PC-9 (cell line): ENCODE results near the gene TAF4B. TPM values are rescaled to one million over a fixed set of nuclear protein-coding genes. Genes with fewer than 3 reads are reported as not detected.
"Not testable (repeated sequence)": the region's sequence is repeated elsewhere in the genome, so short reads cannot be mapped to it uniquely, and the experiment has no call there.

Experiments
- BruUV-seq: library from RNA; stranded (reverse); fragments of 400-500 nt; replicated peaks from 2 replicates; lab custom pipeline; 2021; lab: Mats Ljungman, UMichigan
- CTCF ChIA-PET: fragments of 300-600 bp; sonication (Branson Sonifier 250); formaldehyde crosslinking; loops from one replicate; lab custom pipeline; 2022; ENCODE audit warnings: antibody characterized with exemption; lab: Charles Lee
- POLR2A ChIA-PET: fragments of 300-600 bp; sonication (Branson Sonifier 250); formaldehyde crosslinking; loops from one replicate; lab custom pipeline; 2022; ENCODE audit warnings: antibody characterized with exemption; ENCODE audit not compliant: unreplicated experiment; lab: Charles Lee
- DNase-seq, 2 experiments: peaks; one replicate each; pipeline versions ENCODE4 v3.0.0 to v3.0.0-alpha.2; 2015 to 2022; ENCODE audit warnings: mixed read lengths in 1 of 2
- H2AFZ ChIP-seq: fragments of 200-600 bp; sonication (generic); 2 replicates; pipeline ENCODE4 v1.8.1; 2017; ENCODE audit warnings: antibody characterized with exemption
- H3F3A ChIP-seq: fragments of 200-600 bp; sonication (generic); 2 replicates; pipeline ENCODE4 v1.8.1; 2017; ENCODE audit warnings: antibody characterized with exemption, mild to moderate bottlenecking, low read depth; ENCODE audit not compliant: insufficient read depth
- H3K27ac ChIP-seq: fragments of 200-600 bp; sonication (generic); 2 replicates; pipeline ENCODE4 v1.6.1; 2016; ENCODE audit warnings: mixed run types
- H3K27me3 ChIP-seq: fragments of 200-600 bp; sonication (generic); 2 replicates; pipeline ENCODE4 v1.6.1; 2016; ENCODE audit warnings: low read depth, mixed run types; ENCODE audit not compliant: insufficient read depth
- H3K36me3 ChIP-seq: fragments of 200-600 bp; sonication (generic); 2 replicates; pipeline ENCODE4 v1.6.1; 2016; ENCODE audit warnings: low read depth, mixed run types
- H3K4me1 ChIP-seq: fragments of 200-600 bp; sonication (generic); replicated peaks from 2 replicates; pipeline ENCODE4 v1.6.1; 2016; ENCODE audit warnings: mixed run types; ENCODE audit not compliant: insufficient read depth
- H3K4me2 ChIP-seq: fragments of 200-600 bp; sonication (generic); 2 replicates; pipeline ENCODE4 v1.6.1; 2017; ENCODE audit warnings: mixed run types
- H3K4me3 ChIP-seq: fragments of 200-600 bp; sonication (generic); 2 replicates; pipeline ENCODE4 v1.6.1; 2016; ENCODE audit warnings: mixed run types
- H3K79me2 ChIP-seq: fragments of 200-600 bp; sonication (generic); 2 replicates; pipeline ENCODE4 v1.6.1; 2017; ENCODE audit warnings: low read depth, mixed run types
- H3K9me2 ChIP-seq: fragments of 200-600 bp; sonication (generic); 2 replicates; pipeline ENCODE4 v1.8.1; 2017; ENCODE audit warnings: mild to moderate bottlenecking; ENCODE audit not compliant: insufficient read depth
- H3K9me3 ChIP-seq: fragments of 200-600 bp; sonication (generic); 2 replicates; pipeline ENCODE4 v1.8.1; 2016; ENCODE audit warnings: low read depth; ENCODE audit not compliant: insufficient read depth
- H4K20me1 ChIP-seq: fragments of 200-600 bp; sonication (generic); 2 replicates; pipeline ENCODE4 v1.8.1; 2017; ENCODE audit not compliant: insufficient read depth
- CTCF ChIP-seq: fragments of 200-600 bp; sonication (generic); conservative IDR thresholded peaks from 2 replicates; pipeline ENCODE4 v1.6.1; 2017; ENCODE audit warnings: mixed run types, antibody characterized with exemption, mild to moderate bottlenecking, moderate library complexity
- EZH2 ChIP-seq: fragments of 200-600 bp; sonication (generic); IDR thresholded peaks from 2 replicates; pipeline ENCODE4 v1.8.0; 2017; ENCODE audit warnings: antibody characterized with exemption, low read depth
- intact Hi-C: fragments of 100-400 bp; cut with micrococcal nuclease; formaldehyde crosslinking; loops from one replicate; pipeline ENCODE4 v1.10.0; 2022; ENCODE audit not compliant: unreplicated experiment
- total RNA-seq: library from RNA; stranded (reverse); gene quantifications from 2 replicates; pipeline ENCODE4 v1.2.3, GENCODE V29; 2021

TAF4B gene
- total RNA-seq, 1 experiment from 2014 or later, result 2.8 TPM

DNA sequence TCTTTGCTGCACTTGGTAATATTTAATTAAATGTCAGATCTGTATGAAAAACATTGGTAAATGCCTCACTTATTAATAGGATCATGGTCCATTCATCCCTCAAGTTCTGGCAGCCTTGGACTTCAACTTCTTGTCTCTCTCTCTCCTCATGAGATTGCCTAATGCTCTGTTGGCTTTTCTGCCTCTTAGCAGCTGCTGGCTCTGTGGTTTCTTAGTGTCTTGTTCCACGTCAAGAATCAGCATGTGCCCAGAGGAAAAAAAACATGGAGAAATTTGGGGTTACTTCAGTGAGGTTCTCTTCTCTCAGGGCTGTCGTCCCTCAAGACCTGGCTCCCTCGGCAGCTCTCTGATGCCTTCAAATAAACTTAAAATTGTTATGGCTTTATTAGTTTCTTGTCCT, 75.4 kb downstream of the TAF4B start:
- no peaks in the 10 kb centered on the region for H3K79me2 ChIP-seq
- H3K9me2 ChIP-seq, result no peaks in the 10 kb centered on the region
- no peaks in the 10 kb centered on the region for H3K4me1 ChIP-seq
- no peak overlapping the region for H3K4me3 ChIP-seq
- H3K4me2 ChIP-seq, result no peak overlapping the region
- POLR2A ChIA-PET, result no interaction called here
- intact Hi-C loops, result loop anchor here (10.0 kb wide), 3 partner anchors 83 to 1293 kb away; no protein-coding TSS in a partner anchor
- no peak for DNase-seq
- no TSS peak for BruUV-seq
- H3F3A ChIP-seq, result no peaks in the 10 kb centered on the region
- H4K20me1 ChIP-seq, result no peaks in the 10 kb centered on the region
- TF ChIP-seq EZH2, result no peak
- no peak for TF ChIP-seq CTCF
- no peaks in the 10 kb centered on the region for H3K27me3 ChIP-seq
- H2AFZ ChIP-seq, result no peak overlapping the region
- CTCF ChIA-PET, result no interaction called here
- H3K36me3 ChIP-seq, result no peaks in the 10 kb centered on the region
- no peaks in the 10 kb centered on the region for H3K9me3 ChIP-seq
- H3K27ac ChIP-seq, result no peak overlapping the region

DNA sequence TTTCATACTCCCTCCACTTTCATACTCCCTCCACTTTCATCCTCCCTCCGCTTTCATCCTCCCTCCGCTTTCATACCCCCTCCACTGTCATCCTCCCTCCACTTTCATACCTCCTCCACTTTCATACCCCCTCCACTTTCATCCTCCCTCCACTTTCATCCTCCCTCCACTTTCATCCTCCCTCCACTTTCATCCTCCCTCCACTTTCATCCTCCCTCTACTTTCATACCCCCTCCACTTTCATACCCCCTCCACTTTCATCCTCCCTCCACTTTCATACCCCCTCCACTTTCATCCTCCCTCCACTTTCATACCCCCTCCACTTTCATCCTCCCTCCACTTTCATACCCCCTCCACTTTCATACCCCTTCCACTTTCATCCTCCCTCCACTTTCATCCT, 77.0 kb downstream of the TAF4B start:
- CTCF ChIA-PET, H3K4me1 ChIP-seq, H3F3A ChIP-seq, H3K9me2 ChIP-seq, POLR2A ChIA-PET, H3K36me3 ChIP-seq, H3K27ac ChIP-seq, H3K4me2 ChIP-seq, DNase-seq, H2AFZ ChIP-seq, H4K20me1 ChIP-seq, H3K4me3 ChIP-seq, H3K27me3 ChIP-seq, BruUV-seq, H3K9me3 ChIP-seq, H3K79me2 ChIP-seq: not testable (repeated sequence)
- intact Hi-C loops, result loop anchor here (10.0 kb wide), 3 partner anchors 82 to 1292 kb away; no protein-coding TSS in a partner anchor

GRCh38 chr18:26304511-26304910, 78.3 kb downstream of the TAF4B start:
- Histone ChIP-seq H3K9me3 (no peaks in the 10 kb centered on the region), H3F3A (no peaks in the 10 kb centered on the region), H3K4me2 (no peak overlapping the region), H2AFZ (no peak overlapping the region), H3K9me2 (no peaks in the 10 kb centered on the region), H3K36me3 (no peaks in the 10 kb centered on the region), H3K27ac (no peak overlapping the region), H4K20me1 (no peaks in the 10 kb centered on the region), H3K27me3 (no peaks in the 10 kb centered on the region), H3K79me2 (no peaks in the 10 kb centered on the region), H3K4me1 (no peaks in the 10 kb centered on the region), H3K4me3 (no peak overlapping the region)
- BruUV-seq, result no TSS peak
- ChIA-PET CTCF (no interaction called here), POLR2A (no interaction called here)
- intact Hi-C loops, result loop anchor here (10.0 kb wide), 3 partner anchors 80 to 1290 kb away; no protein-coding TSS in a partner anchor
- DNase-seq, result no peak
- TF ChIP-seq EZH2 (no peak), CTCF (no peak)
